Ovary (tissue), 3 donors: Measurements from ENCODE around the gene PPFIA4.

Experiments
- POLR2A ChIP-seq: fragments of 450-650 bp; IDR thresholded peaks from one replicate; pipeline ENCODE4 v1.6.1; 2017; ENCODE audit warnings: antibody characterized with exemption, mild to moderate bottlenecking, moderate library complexity
- TF ChIP-seq, protein P1 (sequence below), 3 donors: fragments of 450-650 bp in 2 of 3; fragments of 200-600 bp in 1 of 3; IDR thresholded peaks; one replicate each; pipeline versions ENCODE4 v1.5.1 to v1.8.0; 2016 to 2022; ENCODE audit warnings: antibody characterized with exemption in 3 of 3, mild to moderate bottlenecking in 1 of 3
- donor health status: DM: no; HTN: no; CAD: no.

DNA sequence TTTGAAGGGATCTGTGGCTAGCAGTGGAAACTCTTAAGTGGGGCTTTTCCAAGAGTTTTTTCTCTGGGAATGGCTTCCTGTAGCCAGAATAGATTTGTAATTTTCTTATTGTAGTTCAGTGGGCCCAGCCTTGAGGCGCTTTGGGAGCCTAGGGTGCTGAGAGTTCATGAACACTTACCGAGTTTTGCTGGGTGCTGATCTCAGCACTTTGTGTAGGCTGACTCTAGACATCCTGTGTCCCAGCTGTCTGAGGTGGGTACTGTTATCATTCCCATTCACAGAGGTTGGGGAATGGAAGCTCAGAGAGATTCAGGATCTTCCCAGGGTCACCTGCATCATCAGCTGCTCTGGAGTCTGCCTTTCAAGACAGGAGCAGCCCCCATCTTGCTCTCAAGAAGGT, 7.0 kb downstream of the PPFIA4 start:
- TF ChIP-seq, protein P1, sequence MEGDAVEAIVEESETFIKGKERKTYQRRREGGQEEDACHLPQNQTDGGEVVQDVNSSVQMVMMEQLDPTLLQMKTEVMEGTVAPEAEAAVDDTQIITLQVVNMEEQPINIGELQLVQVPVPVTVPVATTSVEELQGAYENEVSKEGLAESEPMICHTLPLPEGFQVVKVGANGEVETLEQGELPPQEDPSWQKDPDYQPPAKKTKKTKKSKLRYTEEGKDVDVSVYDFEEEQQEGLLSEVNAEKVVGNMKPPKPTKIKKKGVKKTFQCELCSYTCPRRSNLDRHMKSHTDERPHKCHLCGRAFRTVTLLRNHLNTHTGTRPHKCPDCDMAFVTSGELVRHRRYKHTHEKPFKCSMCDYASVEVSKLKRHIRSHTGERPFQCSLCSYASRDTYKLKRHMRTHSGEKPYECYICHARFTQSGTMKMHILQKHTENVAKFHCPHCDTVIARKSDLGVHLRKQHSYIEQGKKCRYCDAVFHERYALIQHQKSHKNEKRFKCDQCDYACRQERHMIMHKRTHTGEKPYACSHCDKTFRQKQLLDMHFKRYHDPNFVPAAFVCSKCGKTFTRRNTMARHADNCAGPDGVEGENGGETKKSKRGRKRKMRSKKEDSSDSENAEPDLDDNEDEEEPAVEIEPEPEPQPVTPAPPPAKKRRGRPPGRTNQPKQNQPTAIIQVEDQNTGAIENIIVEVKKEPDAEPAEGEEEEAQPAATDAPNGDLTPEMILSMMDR (IDR thresholded peaks at IDR 0.05), result no peak
- TF ChIP-seq POLR2A, result no peak
